GM18951 (cell line): ENCODE results near the gene MBD4.

Source experiments
- POLR2A ChIP-seq: IDR thresholded peaks from 4 replicates; pipeline ENCODE4 v1.6.1; 2011; ENCODE audit warnings: mild to moderate bottlenecking; ENCODE audit not compliant: insufficient read length, insufficient read depth; ENCODE audit errors: extremely low read depth
- in situ Hi-C: fragments of 300-500 bp; cut with MboI; formaldehyde crosslinking; loops from one replicate; pipeline ENCODE4 v1.12.0; 2022; ENCODE audit warnings: low sequenced_read_pairs, mixed read lengths, inconsistent platforms; ENCODE audit not compliant: unreplicated experiment

Gene MBD4

DNA sequence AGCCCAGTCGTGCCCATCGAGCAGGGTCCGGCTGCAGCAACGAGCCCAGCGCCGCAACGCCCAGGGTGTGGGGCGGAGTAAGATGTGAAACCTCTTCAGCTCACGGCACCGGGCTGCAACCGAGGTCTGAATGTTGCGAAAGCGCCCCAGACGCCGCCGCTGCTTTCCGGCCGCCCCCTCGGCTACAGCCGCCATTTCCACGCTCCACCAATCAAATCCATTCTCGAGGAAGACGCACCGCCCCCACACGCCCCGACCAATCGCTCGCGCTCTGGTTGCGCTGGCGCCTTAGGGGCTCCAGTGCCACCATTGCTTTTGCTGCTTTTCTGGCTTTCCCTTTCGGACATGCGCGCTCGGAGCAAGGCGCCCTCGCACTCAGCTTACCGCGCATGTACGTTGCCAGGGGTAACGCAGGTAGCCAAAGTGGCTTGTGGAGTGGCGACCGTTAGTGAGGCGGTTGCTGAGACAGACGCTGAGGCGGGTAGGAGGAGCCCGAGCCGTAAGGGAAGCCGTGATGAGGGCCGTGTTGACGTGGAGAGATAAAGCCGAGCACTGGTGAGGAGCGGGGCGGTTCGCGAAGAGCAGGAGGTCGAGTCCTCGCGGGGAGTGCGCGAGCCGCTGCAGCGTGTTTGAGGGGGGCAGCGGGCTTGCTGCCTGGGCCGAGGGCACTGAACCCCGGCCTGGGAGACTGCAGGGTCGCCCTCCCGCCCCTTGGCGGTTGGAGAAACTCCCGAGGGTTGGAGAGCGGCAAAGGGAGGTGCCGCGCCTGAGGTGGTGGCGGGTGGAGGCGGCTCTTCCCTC lies at the start of gene MBD4, which contains the start of gene IFT122:
Gene MBD4, minus strand, starts transcription at position 132 of the 801 bp plus-strand sequence. Its CDS starts 115 bp downstream, at position 17.
Gene IFT122, plus strand, starts transcription at position 408 of the 801 bp plus-strand sequence. Its CDS starts 107 bp downstream, at position 515.
- in situ Hi-C loops = no loop called here
- TF ChIP-seq POLR2A = peak; percentile 80

- in situ Hi-C loops = loop anchor here (25.0 kb wide), 2 partner anchors 348 to 448 kb away; no protein-coding TSS in a partner anchor
Measured at GRCh38 chr3:129489258-129489657, 49.5 kb upstream of the MBD4 start.

DNA sequence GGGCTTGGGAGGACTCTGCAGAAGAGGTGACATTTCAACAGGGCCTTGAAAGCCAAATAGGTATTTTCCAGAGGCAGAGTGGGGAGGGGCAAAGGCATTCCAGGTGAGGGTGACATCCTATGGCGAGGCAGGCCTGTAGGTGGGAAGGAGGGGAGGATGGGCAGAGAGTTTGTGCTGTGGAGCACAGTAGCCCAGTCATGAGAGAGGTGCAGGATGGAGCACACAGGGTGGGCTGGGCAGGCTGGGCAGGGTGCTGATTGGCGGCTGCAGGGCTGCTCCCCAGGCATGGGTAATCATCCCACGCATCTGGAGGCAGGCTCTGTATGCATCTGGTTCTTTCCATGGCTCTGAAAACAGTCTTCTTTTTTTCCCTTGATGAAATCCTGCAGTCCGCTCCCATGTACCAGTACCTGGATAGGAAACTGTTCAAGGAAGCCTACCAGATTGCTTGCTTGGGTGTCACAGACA lies 48.2 kb upstream of the MBD4 start:
- in situ Hi-C loops = loop anchor here (25.0 kb wide), 2 partner anchors 349 to 449 kb away; no protein-coding TSS in a partner anchor

DNA sequence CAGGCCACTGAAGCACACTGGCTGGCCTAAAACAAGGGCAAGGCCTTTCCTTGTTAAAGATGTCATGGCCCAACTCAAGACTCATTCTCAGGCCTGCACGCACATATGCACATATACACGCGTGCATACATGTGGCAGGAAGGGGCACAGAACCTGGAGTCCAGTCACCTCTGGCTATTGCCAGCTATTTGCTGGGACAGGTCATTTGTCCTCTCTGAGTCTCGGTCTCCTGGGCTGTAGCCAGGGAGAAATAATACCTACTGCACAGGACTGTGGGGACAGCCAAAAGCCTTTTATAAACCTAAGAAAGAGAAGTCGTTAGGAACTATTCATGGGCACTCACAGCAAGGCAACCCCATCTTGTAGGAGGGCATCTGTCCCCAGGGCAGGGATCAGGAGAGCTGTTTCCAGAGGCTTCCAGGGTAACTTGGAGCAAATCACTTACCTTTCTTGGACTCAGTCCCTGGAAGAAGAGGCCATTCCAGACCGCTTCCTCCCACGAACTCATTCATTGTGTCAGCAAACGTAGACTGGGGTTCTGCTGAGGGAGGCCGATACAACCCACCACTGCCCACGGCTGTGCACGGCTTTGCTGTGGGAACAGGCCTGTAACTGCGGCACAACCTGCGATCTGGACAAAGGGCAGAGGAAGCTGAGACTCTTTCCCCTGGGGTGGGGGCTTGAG lies 47.6 kb upstream of the MBD4 start:
- in situ Hi-C loops = loop anchor here (25.0 kb wide), 2 partner anchors 350 to 450 kb away; no protein-coding TSS in a partner anchor
- no peak for TF ChIP-seq POLR2A

DNA sequence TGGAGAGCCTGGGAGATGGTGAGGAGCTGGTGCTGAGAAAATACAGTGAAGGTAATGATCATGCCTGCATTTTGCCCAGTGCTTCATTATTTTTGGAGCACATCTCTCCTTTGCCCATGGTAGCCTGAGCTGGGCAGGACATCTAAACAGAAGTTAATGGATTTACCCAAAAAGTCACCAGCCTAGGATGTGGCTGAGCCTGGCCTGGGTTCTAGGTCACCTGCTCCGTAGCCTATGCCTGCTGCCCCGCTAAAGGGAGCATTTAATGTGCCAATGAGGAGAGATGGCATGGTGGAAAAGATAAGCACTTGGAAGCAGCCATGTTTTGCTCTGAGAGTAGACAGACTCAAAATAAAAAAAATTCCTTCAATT lies 46.9 kb upstream of the MBD4 start:
- no peak for TF ChIP-seq POLR2A
- in situ Hi-C loops = loop anchor here (25.0 kb wide), 2 partner anchors 351 to 451 kb away; no protein-coding TSS in a partner anchor

- in situ Hi-C loops = loop anchor here (25.0 kb wide), 2 partner anchors 351 to 451 kb away; no protein-coding TSS in a partner anchor
- no peak for TF ChIP-seq POLR2A
Measured at GRCh38 chr3:129485721-129486663, 46.2 kb upstream of the MBD4 start.

GRCh38 chr3:129485146-129485545 lies 45.4 kb upstream of the MBD4 start:
- in situ Hi-C loops = loop anchor here (25.0 kb wide), 2 partner anchors 352 to 452 kb away; no protein-coding TSS in a partner anchor

- TF ChIP-seq POLR2A = no peak
- in situ Hi-C loops = loop anchor here (25.0 kb wide), 2 partner anchors 353 to 453 kb away; no protein-coding TSS in a partner anchor
Measured at GRCh38 chr3:129483870-129484269, 44.1 kb upstream of the MBD4 start.

DNA sequence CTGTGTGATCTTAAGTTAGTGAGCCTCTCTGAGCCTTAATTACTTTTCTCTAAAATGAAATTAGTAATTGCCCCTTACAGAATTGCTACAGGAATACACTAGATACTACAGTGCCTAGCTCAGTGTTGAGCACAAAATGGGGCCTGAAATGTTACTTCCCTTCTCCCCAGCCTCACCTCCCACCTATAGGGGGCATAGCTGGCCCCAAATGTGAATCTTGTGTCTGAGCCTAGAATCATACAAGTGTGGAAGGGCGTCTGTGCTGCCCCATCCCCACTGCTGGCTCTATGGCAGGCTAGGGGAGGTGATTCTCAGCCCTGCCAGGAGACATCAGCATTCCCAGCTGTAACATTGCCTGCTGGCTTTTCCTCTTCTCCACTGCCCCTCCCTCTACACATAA lies 43.0 kb upstream of the MBD4 start:
- no peak for TF ChIP-seq POLR2A
- in situ Hi-C loops = loop anchor here (25.0 kb wide), 2 partner anchors 355 to 455 kb away; no protein-coding TSS in a partner anchor

- in situ Hi-C loops = loop anchor here (25.0 kb wide), 2 partner anchors 355 to 455 kb away; no protein-coding TSS in a partner anchor
- TF ChIP-seq POLR2A = no peak
Measured at GRCh38 chr3:129481766-129482332, 42.1 kb upstream of the MBD4 start.

DNA sequence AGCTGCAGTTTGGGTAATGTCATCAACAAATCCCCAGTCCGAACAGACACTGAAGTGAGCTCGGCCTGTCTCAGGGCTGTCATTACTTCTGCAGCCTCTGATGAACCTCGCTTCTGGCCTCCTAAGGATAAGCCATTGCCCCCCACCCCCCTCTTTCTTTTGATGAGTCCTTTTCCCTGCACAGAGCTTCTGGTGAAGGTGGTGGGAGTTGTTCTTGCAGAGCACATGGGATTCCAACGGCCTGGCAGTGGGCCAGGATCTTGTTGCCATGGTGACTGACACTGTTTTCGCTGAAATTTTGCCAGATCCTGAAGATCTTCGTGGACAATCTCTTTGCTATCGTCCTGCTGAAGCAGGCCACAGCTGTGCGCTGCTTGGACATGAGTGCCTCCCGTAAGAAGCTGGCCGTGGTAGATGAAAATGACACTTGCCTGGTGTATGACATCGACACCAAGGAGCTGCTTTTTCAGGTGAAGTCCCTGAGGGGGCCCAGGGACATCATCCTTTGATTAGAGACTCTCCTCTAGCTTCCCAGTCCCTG lies 41.5 kb upstream of the MBD4 start:
- in situ Hi-C loops = loop anchor here (25.0 kb wide), 2 partner anchors 356 to 456 kb away; no protein-coding TSS in a partner anchor

DNA sequence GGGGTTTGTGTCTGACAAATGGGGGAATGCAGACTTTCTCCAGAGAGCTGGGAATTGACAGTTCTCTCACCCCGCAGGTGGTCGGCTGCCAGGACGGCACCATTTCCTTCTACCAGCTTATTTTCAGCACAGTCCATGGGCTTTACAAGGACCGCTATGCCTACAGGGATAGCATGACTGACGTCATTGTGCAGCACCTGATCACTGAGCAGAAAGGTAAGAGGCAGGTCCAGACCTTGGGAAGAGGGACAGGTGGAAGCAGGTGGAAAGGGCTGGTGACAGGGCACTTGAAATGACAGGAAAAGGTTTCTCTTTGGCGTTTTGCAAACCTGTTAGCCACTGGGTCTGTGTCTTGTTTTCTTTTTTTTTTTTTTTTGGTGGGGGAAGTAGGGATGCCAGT lies 36.8 kb upstream of the MBD4 start:
- in situ Hi-C loops = loop anchor here (25.0 kb wide), 2 partner anchors 361 to 461 kb away; no protein-coding TSS in a partner anchor
- TF ChIP-seq POLR2A = no peak
